ENCODE results near the gene SRC. TPM values are rescaled to one million over a fixed set of nuclear protein-coding genes. Genes with fewer than 3 reads are reported as not detected.

The SRC gene
- total and polyA plus RNA-seq, 2 of the 8 experiments (the other 6 are each of a cell fraction or from before 2014, with no cell fraction given): 27.6 to 28.8 TPM

- no peak for TF ChIP-seq SRF (IDR thresholded peaks at IDR 0.05; ENCODE audit: low read depth, low read length)
- no peak for TF ChIP-seq POLR2AphosphoS5 (IDR thresholded peaks at IDR 0.05; ENCODE audit: low read depth, low read length)
- no peak for TF ChIP-seq ZNF274 (IDR thresholded peaks at IDR 0.05; ENCODE audit: borderline replicate concordance, extremely low read depth, low read length)
These were observed 44.8 kb upstream of the SRC start (continued) for GRCh38 chr20:37301120-37301519.

All from H1 (cell line).